Fibroblast of lung (primary cell): Measurements from ENCODE around the gene WBP11. TPM values are rescaled to one million over a fixed set of nuclear protein-coding genes. Genes with fewer than 3 reads are reported as not detected.
"Not testable (repeated sequence)": the region's sequence is repeated elsewhere in the genome, so short reads cannot be mapped to it uniquely, and the experiment has no call there.

Source experiments
- DNase-seq, 2 donors: peaks; one replicate each; pipeline versions ENCODE4 v3.0.0 to v3.0.0-alpha.2; 2010; ENCODE audit warnings: low read depth in 2 of 2
- H2AFZ ChIP-seq: 2 replicates; pipeline ENCODE4 v1.5.1; 2012; ENCODE audit warnings: low read length, control low read depth, inconsistent platforms
- H3K27ac ChIP-seq: 2 replicates; pipeline ENCODE4 v1.5.1; 2011; ENCODE audit warnings: low read length, control low read depth; ENCODE audit not compliant: insufficient read depth
- H3K27me3 ChIP-seq: 2 replicates; pipeline ENCODE4 v1.5.1; 2011; ENCODE audit warnings: mild to moderate bottlenecking, low read length; ENCODE audit not compliant: control insufficient read depth, insufficient read depth
- H3K36me3 ChIP-seq: 2 replicates; pipeline ENCODE4 v1.5.1; 2011; ENCODE audit warnings: low read length; ENCODE audit not compliant: control insufficient read depth, insufficient read depth
- H3K4me1 ChIP-seq: 2 replicates; pipeline ENCODE4 v1.5.1; 2011; ENCODE audit warnings: low read length; ENCODE audit not compliant: control insufficient read depth, insufficient read depth; ENCODE audit errors: extremely low read depth
- H3K4me2 ChIP-seq: 2 replicates; pipeline ENCODE4 v1.5.1; 2011; ENCODE audit warnings: low read length, control low read depth; ENCODE audit not compliant: insufficient read depth; ENCODE audit errors: extremely low read depth
- H3K4me3 ChIP-seq, 4 experiments: fragments of 200-600 bp in 1 of 4; sonication (generic) in 1 of 4; replicated peaks in 1 of 4; 2 replicates each; pipeline ENCODE4 v1.5.1; 2011 to 2016; ENCODE audit warnings: low read length in 4 of 4, low read depth in 3 of 4, mild to moderate bottlenecking in 3 of 4, control low read depth in 2 of 4, inconsistent platforms in 1 of 4, mixed read lengths in 1 of 4; ENCODE audit not compliant: insufficient read depth in 1 of 4; ENCODE audit errors: control extremely low read depth in 1 of 4
- H3K79me2 ChIP-seq: 2 replicates; pipeline ENCODE4 v1.5.1; 2012; ENCODE audit warnings: mild to moderate bottlenecking, low read length, inconsistent platforms; ENCODE audit not compliant: control insufficient read depth, insufficient read depth
- H3K9ac ChIP-seq: 2 replicates; pipeline ENCODE4 v1.5.1; 2011; ENCODE audit warnings: mild to moderate bottlenecking, low read length, control low read depth; ENCODE audit not compliant: insufficient read depth
- H3K9me3 ChIP-seq: 2 replicates; pipeline ENCODE4 v1.5.1; 2012; ENCODE audit warnings: low read depth, low read length; ENCODE audit not compliant: control insufficient read depth, insufficient read depth
- H4K20me1 ChIP-seq: 2 replicates; pipeline ENCODE4 v1.5.1; 2011; ENCODE audit warnings: low read length; ENCODE audit not compliant: control insufficient read depth, insufficient read depth; ENCODE audit errors: extremely low read depth
- CTCF ChIP-seq, 2 donors: IDR thresholded peaks in 1 of 2; conservative IDR thresholded peaks in 1 of 2; 1 replicate in 1 of 2; 2 replicates in 1 of 2; pipeline ENCODE4 v1.5.1; 2011 to 2012; ENCODE audit warnings: low read length in 2 of 2, control low read depth in 1 of 2, inconsistent platforms in 1 of 2, low read depth in 1 of 2, mild to moderate bottlenecking in 1 of 2
- EZH2 ChIP-seq: IDR thresholded peaks from 2 replicates; pipeline ENCODE4 v1.5.1; 2012; ENCODE audit warnings: low read length, control low read depth, mild to moderate bottlenecking; ENCODE audit errors: missing control alignments
- polyA plus RNA-seq, 2 donors: library from polyadenylated mRNA; depleted of rRNA in 1 of 2; stranded (reverse) in 1 of 2; unstranded in 1 of 2; fragments of >200 nt; gene quantifications; 2 replicates each; pipeline ENCODE4 v1.2.1, GENCODE V29; 2011 to 2012; ENCODE audit warnings: missing spikeins in 1 of 2
- total RNA-seq: library from RNA; depleted of rRNA; stranded (reverse); fragments of >200 nt; gene quantifications from 2 replicates; pipeline ENCODE4 v1.2.1, GENCODE V29; 2014

Gene WBP11
- total and polyA plus RNA-seq, 2 donors (not counting 1 experiment from before 2014, with no cell fraction given), result 10.6 to 17.5 TPM

GRCh38 chr12:14765398-14765797 lies 37.9 kb downstream of the WBP11 start:
- Histone ChIP-seq H3K79me2 (peaks cover 9% of the 10 kb centered on the region), H4K20me1 (no peaks in the 10 kb centered on the region), H3K27me3 (no peaks in the 10 kb centered on the region), H3K36me3 (no peaks in the 10 kb centered on the region), H3K4me3 (no peak overlapping the region), H2AFZ (no peak overlapping the region), H3K9me3 (no peaks in the 10 kb centered on the region), H3K4me1 (no peaks in the 10 kb centered on the region), H3K9ac (no peak overlapping the region), H3K27ac (no peak overlapping the region), H3K4me2 (no peak overlapping the region)
- TF ChIP-seq CTCF (conservative IDR thresholded peaks at IDR 0.05 in 1 of 2, IDR thresholded peaks at IDR 0.05 in 1 of 2; ENCODE audit: low read depth in 1 of 2, low read length in 2 of 2) (no peak), EZH2 (no peak)
- no peak for DNase-seq

GRCh38 chr12:14759711-14760280 lies 43.5 kb downstream of the WBP11 start:
- not testable (repeated sequence) for H3K9ac ChIP-seq, H3K79me2 ChIP-seq, H3K9me3 ChIP-seq, H3K4me3 ChIP-seq, H2AFZ ChIP-seq, H3K36me3 ChIP-seq, H3K4me1 ChIP-seq, H4K20me1 ChIP-seq, DNase-seq, H3K27me3 ChIP-seq, H3K4me2 ChIP-seq, H3K27ac ChIP-seq

GRCh38 chr12:14756334-14757143 lies 46.7 kb downstream of the WBP11 start:
- Histone ChIP-seq H3K79me2 (no peaks in the 10 kb centered on the region), H3K27me3 (no peaks in the 10 kb centered on the region), H2AFZ (no peak overlapping the region), H3K36me3 (no peaks in the 10 kb centered on the region), H3K9ac (no peak overlapping the region), H3K27ac (no peak overlapping the region), H3K4me3 (no peak overlapping the region), H3K4me2 (peak overlapping the region; percentile 11), H3K9me3 (no peaks in the 10 kb centered on the region), H3K4me1 (no peaks in the 10 kb centered on the region), H4K20me1 (no peaks in the 10 kb centered on the region)
- TF ChIP-seq EZH2 (no peak), CTCF (conservative IDR thresholded peaks at IDR 0.05 in 1 of 2, IDR thresholded peaks at IDR 0.05 in 1 of 2; ENCODE audit: low read depth in 1 of 2, low read length in 2 of 2) (peak in 1 of 2 donors; percentile 48)
- no peak for DNase-seq
